Sigmoid colon (tissue), 4 donors: Measurements from ENCODE around the gene ZNF467.

Experiments used
- EP300 ChIP-seq, 4 donors: sonication (generic); formaldehyde crosslinking; IDR thresholded peaks; one replicate each; pipeline ENCODE4 v1.6.1; 2017; ENCODE audit warnings: antibody characterized with exemption in 4 of 4
- TF ChIP-seq, protein P1 (sequence below), 4 experiments: fragments of 450-650 bp in 3 of 4; fragments of 200-600 bp in 1 of 4; IDR thresholded peaks; one replicate each; pipeline ENCODE4 v1.5.1; 2016 to 2019; ENCODE audit warnings: antibody characterized with exemption in 4 of 4, mild to moderate bottlenecking in 3 of 4, moderate library complexity in 2 of 4

DNA sequence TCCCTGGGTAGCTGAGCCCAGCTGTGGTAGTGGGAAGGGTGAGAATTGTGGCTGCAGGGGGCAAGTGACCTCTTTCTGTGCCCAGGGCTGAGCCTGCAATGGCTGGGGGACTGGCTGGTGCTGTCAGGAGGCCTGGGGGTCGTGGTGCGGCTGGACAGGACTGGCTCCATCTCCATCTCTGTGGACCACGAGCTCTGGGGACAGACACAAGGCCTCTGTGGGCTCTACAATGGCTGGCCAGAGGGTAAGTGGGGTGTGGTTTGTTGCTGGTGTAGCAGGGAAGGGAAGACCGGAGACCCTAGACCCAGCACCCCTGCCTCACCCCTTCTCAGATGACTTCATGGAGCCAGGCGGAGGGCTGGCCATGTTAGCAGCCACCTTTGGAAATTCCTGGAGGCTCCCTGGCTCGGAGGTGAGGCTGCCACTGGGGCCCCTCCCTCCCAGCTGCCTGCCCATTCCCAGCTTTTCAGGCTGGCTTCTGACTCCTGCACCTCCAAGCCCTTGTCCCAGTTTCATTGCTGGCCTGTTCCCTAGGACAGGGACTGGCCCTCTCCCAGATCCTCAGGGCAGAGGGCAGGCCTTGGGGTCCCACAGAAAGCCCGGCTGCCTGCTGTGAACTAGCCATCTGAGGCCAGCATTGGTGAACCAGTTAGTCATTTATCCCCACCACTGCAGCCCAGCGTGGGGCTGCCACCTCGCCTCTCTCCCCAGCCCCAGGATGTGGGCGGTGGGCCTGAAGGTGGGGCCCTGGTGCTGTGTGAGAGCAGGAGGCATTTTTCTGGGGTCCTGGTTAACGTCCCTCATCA lies 5.5 kb upstream of the ZNF467 start:
- TF ChIP-seq, protein P1, sequence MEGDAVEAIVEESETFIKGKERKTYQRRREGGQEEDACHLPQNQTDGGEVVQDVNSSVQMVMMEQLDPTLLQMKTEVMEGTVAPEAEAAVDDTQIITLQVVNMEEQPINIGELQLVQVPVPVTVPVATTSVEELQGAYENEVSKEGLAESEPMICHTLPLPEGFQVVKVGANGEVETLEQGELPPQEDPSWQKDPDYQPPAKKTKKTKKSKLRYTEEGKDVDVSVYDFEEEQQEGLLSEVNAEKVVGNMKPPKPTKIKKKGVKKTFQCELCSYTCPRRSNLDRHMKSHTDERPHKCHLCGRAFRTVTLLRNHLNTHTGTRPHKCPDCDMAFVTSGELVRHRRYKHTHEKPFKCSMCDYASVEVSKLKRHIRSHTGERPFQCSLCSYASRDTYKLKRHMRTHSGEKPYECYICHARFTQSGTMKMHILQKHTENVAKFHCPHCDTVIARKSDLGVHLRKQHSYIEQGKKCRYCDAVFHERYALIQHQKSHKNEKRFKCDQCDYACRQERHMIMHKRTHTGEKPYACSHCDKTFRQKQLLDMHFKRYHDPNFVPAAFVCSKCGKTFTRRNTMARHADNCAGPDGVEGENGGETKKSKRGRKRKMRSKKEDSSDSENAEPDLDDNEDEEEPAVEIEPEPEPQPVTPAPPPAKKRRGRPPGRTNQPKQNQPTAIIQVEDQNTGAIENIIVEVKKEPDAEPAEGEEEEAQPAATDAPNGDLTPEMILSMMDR (IDR thresholded peaks at IDR 0.05): no peak
- no peak for TF ChIP-seq EP300 (IDR thresholded peaks at IDR 0.05)
